ENCODE results near the gene NDUFA12.

Gene NDUFA12

GRCh38 chr12:94983321-94983720 lies 20.2 kb downstream of the NDUFA12 start:
- in situ Hi-C loops (cut with MboI; ENCODE audit: low sequenced_read_pairs) = loop anchor here (25.0 kb wide), 1 partner anchor 846 kb away; the partner anchor contains the start of gene PLXNC1

DNA sequence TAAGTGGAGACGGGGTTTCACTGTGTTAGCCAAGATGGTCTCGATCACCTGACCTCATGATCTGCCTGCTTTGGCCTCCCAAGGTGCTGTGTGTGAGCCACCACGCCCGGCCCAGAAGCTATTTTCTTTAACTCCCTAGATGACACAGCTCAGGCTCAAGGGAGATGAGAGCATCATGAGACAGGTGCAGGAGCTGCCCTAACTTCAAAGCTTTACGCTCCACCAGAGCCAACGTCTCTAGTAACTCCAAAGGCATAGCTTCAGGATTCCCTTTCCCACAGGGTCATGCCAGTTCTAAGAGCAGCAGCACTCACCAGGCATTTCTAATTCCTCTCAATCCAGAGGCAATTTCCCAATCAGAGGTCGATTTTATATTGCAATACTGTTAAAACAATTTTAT lies 21.0 kb downstream of the NDUFA12 start:
- in situ Hi-C loops (cut with MboI; ENCODE audit: low sequenced_read_pairs) = loop anchor here (25.0 kb wide), 1 partner anchor 845 kb away; the partner anchor contains the start of gene PLXNC1

DNA sequence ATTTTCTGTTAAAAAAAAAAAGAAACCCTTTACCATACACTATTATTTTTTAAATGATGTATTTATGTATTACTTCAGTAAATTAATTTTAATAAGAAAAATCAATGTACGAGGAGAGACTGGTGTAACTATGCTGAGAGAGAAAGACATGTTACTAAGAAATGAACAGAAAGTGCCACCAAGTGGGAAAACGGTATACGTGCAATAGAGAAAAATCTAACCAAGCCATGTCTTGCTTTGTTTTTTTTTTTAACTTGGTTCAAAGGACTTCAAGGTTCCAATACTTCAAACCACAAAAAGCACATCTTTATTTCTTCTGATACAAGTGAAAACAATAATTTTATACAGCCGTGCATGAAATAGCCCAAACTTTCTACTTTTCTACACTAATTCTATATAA lies 22.9 kb downstream of the NDUFA12 start:
- in situ Hi-C loops (cut with MboI; ENCODE audit: low sequenced_read_pairs) = loop anchor here (25.0 kb wide), 1 partner anchor 843 kb away; the partner anchor contains the start of gene PLXNC1

DNA sequence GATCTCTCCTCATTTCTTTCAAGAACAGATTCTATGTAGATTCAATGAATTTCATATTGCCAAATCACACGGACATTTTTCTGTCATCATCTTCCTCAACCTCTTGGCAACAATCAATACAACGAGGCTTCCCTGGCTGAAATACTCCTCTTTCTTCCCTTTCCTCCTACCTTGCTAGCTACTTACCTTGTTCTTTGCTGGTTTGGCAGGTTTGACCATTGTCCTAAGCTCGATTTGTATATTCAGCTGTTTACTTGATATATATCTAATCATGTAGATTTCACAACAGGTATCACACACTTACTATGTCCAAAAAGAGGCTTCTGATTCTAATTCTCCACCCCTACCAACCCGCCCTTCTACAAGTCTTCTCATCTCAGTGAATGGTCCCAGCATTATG lies 23.6 kb downstream of the NDUFA12 start:
- in situ Hi-C loops (cut with MboI; ENCODE audit: low sequenced_read_pairs) = loop anchor here (25.0 kb wide), 1 partner anchor 843 kb away; the partner anchor contains the start of gene PLXNC1

GRCh38 chr12:94977766-94978468 lies 25.6 kb downstream of the NDUFA12 start:
- in situ Hi-C loops (cut with MboI; ENCODE audit: low sequenced_read_pairs) = loop anchor here (25.0 kb wide), 1 partner anchor 841 kb away; the partner anchor contains the start of gene PLXNC1

- in situ Hi-C loops (cut with MboI; ENCODE audit: low sequenced_read_pairs) = no loop called here
Measured at GRCh38 chr12:94973221-94973620, 30.3 kb downstream of the NDUFA12 start.

DNA sequence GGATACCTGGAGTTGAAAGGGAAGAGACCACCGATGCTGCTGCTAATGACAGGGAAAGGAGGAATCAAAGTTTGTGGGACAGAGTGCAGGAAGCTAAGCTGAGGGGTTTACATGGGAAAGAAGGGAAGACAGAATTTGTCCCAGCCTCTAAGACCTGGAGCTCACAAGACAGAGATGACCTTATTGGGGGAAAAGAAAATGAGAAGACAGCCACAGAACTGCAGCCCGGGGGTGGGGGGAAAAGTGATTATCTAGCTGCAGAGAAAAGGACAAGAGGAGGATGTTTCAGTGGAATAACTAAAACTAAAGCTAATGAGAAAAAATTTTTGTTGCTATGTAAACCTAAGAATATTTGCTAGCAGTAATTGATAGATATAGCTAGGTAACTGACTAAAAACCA lies 30.7 kb downstream of the NDUFA12 start:
- in situ Hi-C loops (cut with MboI; ENCODE audit: low sequenced_read_pairs) = no loop called here

GRCh38 chr12:94971923-94972322 lies 31.6 kb downstream of the NDUFA12 start:
- in situ Hi-C loops (cut with MboI; ENCODE audit: low sequenced_read_pairs) = no loop called here

DNA sequence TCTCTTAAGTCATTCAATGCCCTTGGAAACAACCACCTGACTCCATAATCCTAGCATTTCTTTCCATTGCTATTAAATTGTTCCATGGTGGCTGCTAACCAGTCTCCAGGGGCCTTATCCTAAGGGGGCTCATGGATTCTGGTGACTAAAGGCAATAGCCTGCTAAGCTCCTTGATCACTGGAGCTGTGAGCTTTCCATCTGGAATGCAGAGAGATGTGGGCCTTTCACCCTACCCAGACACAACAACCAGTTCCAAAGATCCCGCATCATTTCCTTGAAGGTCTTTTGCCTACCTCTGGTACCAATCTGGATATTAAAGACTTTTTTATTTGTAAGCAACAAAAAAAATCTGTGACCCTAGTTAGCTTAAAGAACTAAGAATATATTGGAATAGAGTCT lies 32.9 kb downstream of the NDUFA12 start:
- in situ Hi-C loops (cut with MboI; ENCODE audit: low sequenced_read_pairs) = no loop called here

- in situ Hi-C loops (cut with MboI; ENCODE audit: low sequenced_read_pairs) = no loop called here
Measured at GRCh38 chr12:94969424-94969823, 34.1 kb downstream of the NDUFA12 start.

DNA sequence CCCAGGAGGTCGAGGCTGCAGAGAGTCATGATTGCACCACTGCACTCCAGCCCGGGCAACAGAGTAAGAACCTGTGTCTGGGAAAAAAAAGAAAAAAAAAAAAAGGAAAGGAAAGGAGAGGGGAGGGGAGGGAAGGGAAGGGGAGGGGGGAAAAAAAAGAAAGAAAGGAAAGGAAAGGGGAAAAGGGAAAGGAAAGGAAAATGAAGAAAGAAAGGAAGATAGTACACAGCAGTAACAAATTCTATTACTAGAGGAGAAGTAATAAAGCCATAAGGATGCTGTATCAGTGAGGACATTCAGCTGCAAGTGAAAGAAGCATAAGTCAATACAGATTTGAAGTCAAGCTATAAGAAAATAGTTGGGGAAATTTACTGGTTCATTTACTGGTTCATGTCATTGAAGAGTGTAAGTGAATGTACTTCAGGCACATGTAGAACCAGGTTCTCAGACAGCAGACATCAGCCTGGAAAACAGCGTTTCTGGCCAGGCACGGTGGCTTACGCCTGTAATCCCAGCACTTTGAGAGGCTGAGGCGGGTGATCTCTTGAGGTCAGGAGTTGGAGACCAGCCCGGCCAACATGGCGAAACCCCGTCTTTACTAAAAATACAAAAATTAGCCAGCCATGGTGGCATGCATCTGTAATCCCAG lies 37.4 kb downstream of the NDUFA12 start:
- in situ Hi-C loops (cut with MboI; ENCODE audit: low sequenced_read_pairs) = no loop called here

- in situ Hi-C loops (cut with MboI; ENCODE audit: low sequenced_read_pairs) = no loop called here
Measured at GRCh38 chr12:94963649-94964048, 39.8 kb downstream of the NDUFA12 start.

DNA sequence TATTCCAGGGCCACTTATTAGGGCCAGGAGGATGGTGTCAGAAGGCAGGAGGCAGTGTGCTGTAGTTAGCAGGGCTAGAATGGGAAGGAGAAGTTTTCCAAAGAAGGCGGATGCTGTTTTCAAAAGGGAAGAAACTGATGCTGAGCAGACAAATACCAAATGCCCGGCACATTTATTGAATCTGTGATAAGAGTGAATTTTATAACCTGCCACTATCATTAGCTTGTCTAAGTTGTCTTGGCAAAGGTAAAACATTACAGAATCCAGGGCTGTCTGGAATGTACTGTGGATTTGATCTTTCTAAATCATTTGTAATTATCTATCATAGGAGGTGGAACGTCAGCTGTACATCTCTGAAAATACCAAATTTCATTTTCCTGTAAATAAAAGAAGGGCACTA lies 40.8 kb downstream of the NDUFA12 start:
- in situ Hi-C loops (cut with MboI; ENCODE audit: low sequenced_read_pairs) = no loop called here

- in situ Hi-C loops (cut with MboI; ENCODE audit: low sequenced_read_pairs) = no loop called here
Measured at GRCh38 chr12:94961911-94962310, 41.6 kb downstream of the NDUFA12 start.

GRCh38 chr12:94961256-94961824 lies 42.2 kb downstream of the NDUFA12 start:
- in situ Hi-C loops (cut with MboI; ENCODE audit: low sequenced_read_pairs) = no loop called here

DNA sequence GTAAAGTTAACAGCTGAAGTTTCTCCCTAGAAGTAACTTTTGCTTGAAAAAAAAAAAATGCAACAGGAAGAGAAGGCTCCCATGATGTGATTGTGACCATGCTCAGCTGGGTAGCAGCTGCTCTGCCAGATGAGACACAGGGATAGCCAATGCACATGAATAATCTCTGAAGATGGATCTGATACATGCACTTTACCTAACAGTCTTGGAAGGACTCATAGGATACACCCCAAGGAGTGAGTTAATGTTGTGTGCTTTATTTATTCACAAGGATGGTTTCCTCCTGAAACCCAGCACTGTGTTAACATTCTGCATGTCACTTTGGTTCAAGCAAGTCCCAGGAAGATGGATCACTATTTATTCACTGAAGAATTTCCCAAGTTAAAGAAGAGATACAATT lies 46.5 kb downstream of the NDUFA12 start:
- in situ Hi-C loops (cut with MboI; ENCODE audit: low sequenced_read_pairs) = no loop called here

DNA sequence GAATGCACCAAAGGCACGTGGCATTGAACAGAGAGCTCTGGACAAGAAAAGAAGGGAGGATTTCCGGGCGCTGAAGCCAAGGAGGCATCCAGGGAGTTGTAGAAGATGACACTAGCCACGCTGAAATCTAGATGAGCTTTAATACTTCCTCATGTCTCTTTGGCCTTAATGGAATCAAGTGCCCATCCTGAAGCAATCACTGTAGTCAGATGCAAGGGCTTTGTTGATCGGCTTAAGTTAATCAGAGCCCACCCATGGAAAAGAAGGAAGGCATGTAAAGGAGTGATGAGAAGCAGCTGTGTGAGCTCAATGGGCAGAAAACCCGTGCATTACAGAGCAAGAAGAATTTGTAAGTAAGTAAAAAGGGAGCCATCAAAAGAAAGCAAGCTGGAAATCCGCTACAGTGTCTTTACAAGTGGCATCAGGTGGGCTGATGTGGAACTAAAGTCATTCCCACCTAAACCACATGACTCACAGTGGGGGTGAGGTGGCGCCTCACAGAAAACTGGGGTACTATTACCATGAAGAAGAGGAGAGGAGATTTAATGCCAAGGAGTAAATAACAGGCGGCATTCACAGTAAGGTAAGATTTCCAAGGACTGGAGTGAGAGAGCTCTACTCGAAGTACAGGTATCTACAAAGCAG lies 48.4 kb downstream of the NDUFA12 start:
- in situ Hi-C loops (cut with MboI; ENCODE audit: low sequenced_read_pairs) = no loop called here

GRCh38 chr12:94954029-94954685 lies 49.3 kb downstream of the NDUFA12 start:
- in situ Hi-C loops (cut with MboI; ENCODE audit: low sequenced_read_pairs) = no loop called here

GRCh38 chr12:94952325-94952724 lies 51.2 kb downstream of the NDUFA12 start:
- in situ Hi-C loops (cut with MboI; ENCODE audit: low sequenced_read_pairs) = no loop called here

- in situ Hi-C loops (cut with MboI; ENCODE audit: low sequenced_read_pairs) = no loop called here
Measured at GRCh38 chr12:94951071-94951934, 52.2 kb downstream of the NDUFA12 start.

Data from HL-60/S4 (cell line).